ENCODE measurements around the gene ARHGAP6. TPM values are rescaled to one million over a fixed set of nuclear protein-coding genes. Genes with fewer than 3 reads are reported as not detected.

ARHGAP6 gene
- total and polyA plus RNA-seq, 9 of the 15 experiments (the other 6 are each of a cell fraction or from before 2014, with no cell fraction given): 12.5 to 63.6 (median 41.8) TPM

GRCh38 chrX:11137543-11138139, 528.1 kb downstream of the ARHGAP6 start:
- no peaks in the 10 kb centered on the region for H3K9me3 ChIP-seq (replicated peaks; ENCODE audit: control insufficient read depth, insufficient read depth, low read depth, low read length)
- ChIA-PET CTCF (ENCODE audit: low intra/inter-chr PET ratio) (interaction anchor here (0.7 to 2.2 kb wide), 2 partner anchors 266 to 948 kb away, joined by 3 to 18 read pairs; no protein-coding TSS in a partner anchor), POLR2A (interaction anchor here (0.6 to 1.0 kb wide), 2 partner anchors 13 to 68 kb away, joined by 3 read pairs; no protein-coding TSS in a partner anchor)
- TF ChIP-seq ZNF384 (IDR thresholded peaks at IDR 0.05; ENCODE audit: low read depth, low read length): peak; percentile 84
- 0 out of 2 replicates have a peak, but pooled peaks have one; percentile 30 for TF ChIP-seq POLR2H (tag; IDR thresholded peaks at IDR 0.05; ENCODE audit: low read depth)
- no peak for TF ChIP-seq KLF1 (tag; IDR thresholded peaks at IDR 0.05)
- TF ChIP-seq ASH1L (IDR thresholded peaks at IDR 0.05; ENCODE audit: borderline replicate concordance, low read depth, partially characterized antibody): no peak
- no peak for TF ChIP-seq POLR2AphosphoS5 (IDR thresholded peaks at IDR 0.05; ENCODE audit: control insufficient read depth, insufficient read depth, low read depth, low read length)
- TF ChIP-seq RAD21 (CRISPR knock-in tag; conservative IDR thresholded peaks at IDR 0.05 in 1 of 2, IDR thresholded peaks at IDR 0.05 in 1 of 2): peak; percentile 40; a peak in 3 of 4 replicates
- TF ChIP-seq, protein P1, sequence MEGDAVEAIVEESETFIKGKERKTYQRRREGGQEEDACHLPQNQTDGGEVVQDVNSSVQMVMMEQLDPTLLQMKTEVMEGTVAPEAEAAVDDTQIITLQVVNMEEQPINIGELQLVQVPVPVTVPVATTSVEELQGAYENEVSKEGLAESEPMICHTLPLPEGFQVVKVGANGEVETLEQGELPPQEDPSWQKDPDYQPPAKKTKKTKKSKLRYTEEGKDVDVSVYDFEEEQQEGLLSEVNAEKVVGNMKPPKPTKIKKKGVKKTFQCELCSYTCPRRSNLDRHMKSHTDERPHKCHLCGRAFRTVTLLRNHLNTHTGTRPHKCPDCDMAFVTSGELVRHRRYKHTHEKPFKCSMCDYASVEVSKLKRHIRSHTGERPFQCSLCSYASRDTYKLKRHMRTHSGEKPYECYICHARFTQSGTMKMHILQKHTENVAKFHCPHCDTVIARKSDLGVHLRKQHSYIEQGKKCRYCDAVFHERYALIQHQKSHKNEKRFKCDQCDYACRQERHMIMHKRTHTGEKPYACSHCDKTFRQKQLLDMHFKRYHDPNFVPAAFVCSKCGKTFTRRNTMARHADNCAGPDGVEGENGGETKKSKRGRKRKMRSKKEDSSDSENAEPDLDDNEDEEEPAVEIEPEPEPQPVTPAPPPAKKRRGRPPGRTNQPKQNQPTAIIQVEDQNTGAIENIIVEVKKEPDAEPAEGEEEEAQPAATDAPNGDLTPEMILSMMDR (IDR thresholded peaks at IDR 0.05 in 2 of 3, conservative IDR thresholded peaks at IDR 0.05 in 1 of 3; ENCODE audit: insufficient read depth in 2 of 3, low read depth in 1 of 3, low read length in 3 of 3): peak in 2 of 3 experiments; percentile 24 to 62; a peak in 4 of 6 replicates
- no peak overlapping the region for H3K27ac ChIP-seq (ENCODE audit: extremely low read depth, low read depth, low read length)
- H4K20me1 ChIP-seq (replicated peaks; ENCODE audit: control insufficient read depth, insufficient read depth, low read length): no peaks in the 10 kb centered on the region
- in situ Hi-C loops (cut with MboI) (no loop called here), intact Hi-C loops (cut with micrococcal nuclease) (loop anchor here (1.0 to 10.0 kb wide), 3 partner anchors 263 to 948 kb away; no protein-coding TSS in a partner anchor)
- no peak overlapping the region for H3K4me3 ChIP-seq
- BruUV-seq (replicated peaks): no TSS peak
- H3K4me1 ChIP-seq (replicated peaks in 1 of 2; ENCODE audit: control insufficient read depth in 2 of 2, insufficient read depth in 2 of 2, low read length in 2 of 2): peaks cover 0 to 14% of the 10 kb centered on the region in 2 experiments; a peak in 2 of 5 replicates
- H3K79me2 ChIP-seq (ENCODE audit: control insufficient read depth, insufficient read depth, low read length): no peaks in the 10 kb centered on the region
- DNase-seq (ENCODE audit: extremely low read depth in 1 of 4, low spot score in 3 of 4) (peak in 1 of 4 experiments; percentile 46), ATAC-seq (no peak), FAIRE-seq (peak; percentile 69)
- H3K9me1 ChIP-seq (ENCODE audit: control insufficient read depth, insufficient read depth, low read length): no peaks in the 10 kb centered on the region
- WGBS (ENCODE audit: insufficient coverage, low coverage, missing lambda C conversion rate): 42% methylated on average over 6 of the region's 6 CpGs
- H3K9ac ChIP-seq (ENCODE audit: insufficient read depth in 1 of 2, low read depth in 2 of 2, low read length in 2 of 2): no peak overlapping the region
- no peaks in the 10 kb centered on the region for H3K27me3 ChIP-seq (ENCODE audit: control insufficient read depth in 2 of 2, insufficient read depth in 2 of 2, low read length in 2 of 2)
- H3K4me2 ChIP-seq (ENCODE audit: insufficient read depth, low read length): no peak overlapping the region
- H3K36me3 ChIP-seq (ENCODE audit: control insufficient read depth, insufficient read depth, low read length): peaks cover 25% of the 10 kb centered on the region
- H2AFZ ChIP-seq (ENCODE audit: low read depth, low read length): no peak overlapping the region
